GM21723 (cell line): ENCODE measurements around the gene COL20A1.

ENCODE experiments used
- ATAC-seq: cut with Tn5 transposase; IDR thresholded peaks from one replicate; pipeline ENCODE4 v1.9.1; 2021; ENCODE audit warnings: mild to moderate bottlenecking, moderate library complexity; ENCODE audit not compliant: unreplicated experiment

Gene COL20A1

DNA sequence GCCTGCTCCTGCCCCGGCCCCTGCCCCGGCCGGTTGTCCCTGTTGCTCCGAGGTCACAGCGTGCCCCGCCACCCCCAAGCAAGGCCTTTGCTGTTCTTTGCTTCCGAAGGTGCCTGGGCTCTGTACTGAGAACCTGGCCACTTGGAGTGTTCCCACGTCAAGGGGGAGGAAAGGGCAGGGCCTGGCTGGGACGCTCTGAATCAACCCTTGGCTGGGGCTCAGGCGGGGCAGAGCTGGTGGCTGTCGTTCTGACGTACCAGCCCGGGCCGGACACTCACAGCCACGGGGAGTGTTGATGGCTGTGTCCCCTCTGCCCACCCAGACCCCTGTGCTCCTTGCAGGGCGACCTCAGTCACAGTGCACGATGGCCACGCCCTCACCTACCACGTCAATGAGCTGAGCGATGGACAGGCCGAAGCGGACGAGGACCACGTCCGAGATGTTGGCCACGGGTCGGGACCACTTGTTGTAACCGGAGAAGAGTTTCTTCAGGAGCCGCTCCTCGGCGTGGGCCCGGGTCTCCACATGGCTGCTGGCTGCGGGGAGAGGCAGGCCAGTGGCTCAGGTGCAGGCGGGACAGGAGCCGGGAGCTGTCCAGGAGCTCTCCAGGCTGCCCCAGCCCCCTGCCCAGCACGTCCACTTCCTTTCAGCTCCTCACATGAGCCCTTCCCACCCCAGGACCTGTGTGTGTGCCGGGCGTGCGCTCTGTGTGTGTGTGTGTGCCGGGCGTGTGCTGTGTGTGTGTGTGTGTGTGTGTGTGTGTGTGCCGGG, 66.4 kb downstream of the COL20A1 start:
- no peak for ATAC-seq

DNA sequence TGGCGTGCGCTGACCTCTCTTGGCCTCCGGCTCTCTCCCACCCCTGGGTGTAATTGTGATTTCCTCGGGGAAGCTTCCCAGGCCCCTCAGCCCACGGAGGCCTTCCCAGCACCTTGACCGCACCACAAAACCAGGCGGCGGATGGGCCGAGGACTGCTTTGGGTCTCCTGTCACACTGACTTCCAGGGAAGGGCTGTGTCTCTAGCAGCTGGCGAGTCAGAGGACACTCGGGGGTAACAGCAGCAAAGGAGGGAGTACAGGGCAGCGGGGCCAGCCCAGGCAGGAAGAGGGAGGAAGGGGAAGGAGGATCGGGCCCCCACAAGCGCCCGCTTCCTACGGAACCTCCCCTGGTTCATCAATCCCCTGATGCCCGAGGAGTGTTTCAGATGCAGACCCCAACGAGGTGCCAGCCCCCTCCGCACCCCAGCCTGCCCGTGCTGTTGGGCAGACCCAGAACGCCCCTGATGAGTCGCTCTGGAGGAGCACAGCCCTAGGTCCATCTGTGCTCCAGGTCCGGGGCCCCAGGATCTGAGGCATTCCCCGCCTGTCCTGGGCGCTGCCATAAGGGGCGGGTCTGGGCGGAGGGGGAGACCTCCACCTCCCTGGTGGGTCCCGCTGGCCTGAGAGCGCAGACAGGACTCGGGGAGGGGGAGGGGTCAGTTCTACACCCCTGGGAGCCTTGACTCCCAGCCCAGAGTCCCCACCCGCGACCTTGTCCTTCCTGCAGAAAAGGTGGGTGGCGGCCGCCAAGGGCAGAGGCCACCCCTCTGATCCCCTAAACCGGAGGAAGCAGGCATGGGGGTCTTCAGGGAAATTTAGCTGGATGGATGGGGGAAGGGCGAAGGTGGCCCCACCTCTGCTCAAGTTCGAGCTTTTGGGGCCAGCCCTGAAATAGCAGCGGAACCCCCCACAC, 67.2 kb downstream of the COL20A1 start:
- no peak for ATAC-seq

DNA sequence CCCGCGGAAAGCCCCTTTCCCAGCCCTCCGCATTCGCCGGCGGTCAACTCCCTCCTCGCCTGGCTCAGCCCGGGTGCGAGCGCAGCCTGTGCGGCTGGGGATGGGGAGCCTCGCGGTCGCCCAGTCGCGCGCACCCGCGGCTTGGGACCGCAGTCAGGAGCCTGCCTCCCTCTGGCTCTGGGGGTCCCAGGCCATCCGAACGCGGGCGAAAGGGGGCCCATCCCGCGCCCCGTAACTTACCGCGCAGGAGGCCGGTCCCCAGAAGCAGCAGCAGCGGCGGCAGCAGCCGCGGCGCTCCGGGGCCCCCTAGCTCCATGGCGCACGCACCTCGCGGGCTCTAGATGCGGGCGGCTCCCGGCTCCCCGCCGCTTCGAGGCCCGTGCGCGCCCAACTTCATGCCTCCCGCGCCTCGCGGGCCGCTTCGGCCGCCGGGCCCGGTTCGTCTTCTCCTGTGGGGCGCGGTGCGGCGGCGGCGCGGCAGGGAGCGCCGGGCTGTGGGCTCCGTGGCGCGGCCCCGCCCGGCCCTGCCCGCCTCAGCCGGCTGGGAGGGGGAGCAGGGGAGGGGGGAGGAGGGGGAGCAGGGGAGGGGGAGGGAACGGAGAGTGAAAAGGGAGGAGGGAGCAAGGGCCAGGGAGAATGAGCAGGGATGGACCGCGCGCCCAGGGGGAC, 68.0 kb downstream of the COL20A1 start, which contains the start of gene CHRNA4:
TSS of gene CHRNA4 (minus strand) at position 500 of the 669 bp plus-strand sequence. CDS start at position 316, 184 bp downstream.
- no peak for ATAC-seq

DNA sequence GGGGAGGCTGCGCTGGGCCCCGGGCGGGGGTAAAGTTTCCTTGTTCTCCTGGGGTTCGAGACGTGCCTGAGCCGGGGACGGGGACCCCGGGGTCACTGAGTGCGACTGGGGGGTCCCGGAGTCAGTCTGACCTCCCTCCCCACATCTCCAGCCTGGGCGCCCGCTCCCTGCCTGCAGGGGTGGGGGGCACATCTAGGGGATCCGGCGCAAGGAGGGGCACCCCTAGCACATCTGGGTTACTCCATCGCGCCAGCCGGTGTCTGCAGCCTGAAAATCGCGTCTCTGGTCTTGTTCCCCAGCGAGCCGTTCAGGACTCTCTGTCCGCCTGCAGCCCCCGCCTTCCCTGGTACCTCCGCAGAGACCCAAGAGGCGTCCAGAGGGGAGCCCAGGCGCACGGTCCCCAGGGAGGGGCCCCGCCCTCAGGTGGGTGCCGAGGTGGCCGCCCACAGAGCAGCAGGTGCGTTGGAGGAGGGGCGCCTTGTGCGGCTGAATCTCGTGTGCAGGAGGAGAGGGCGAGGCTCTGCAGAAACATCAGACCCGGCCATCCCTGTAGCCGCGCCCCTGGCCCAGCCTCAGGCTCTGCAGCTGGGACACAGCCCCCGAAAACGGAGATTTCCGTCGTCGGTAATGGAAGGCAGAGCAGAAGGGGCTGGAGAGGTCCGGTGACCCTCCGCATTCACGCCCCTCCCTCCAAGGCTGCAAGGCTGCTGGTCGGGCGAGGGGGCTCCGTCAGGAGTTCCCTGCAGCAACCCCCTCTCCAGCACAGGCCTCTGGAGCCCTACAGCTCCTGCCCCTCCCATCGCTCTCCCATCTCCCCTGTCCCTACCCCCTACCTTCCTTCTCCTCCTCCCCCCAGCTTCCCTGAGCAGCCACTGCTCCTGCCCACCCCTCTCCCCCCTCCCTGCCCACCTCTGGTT, 68.8 kb downstream of the COL20A1 start:
- no peak for ATAC-seq

DNA sequence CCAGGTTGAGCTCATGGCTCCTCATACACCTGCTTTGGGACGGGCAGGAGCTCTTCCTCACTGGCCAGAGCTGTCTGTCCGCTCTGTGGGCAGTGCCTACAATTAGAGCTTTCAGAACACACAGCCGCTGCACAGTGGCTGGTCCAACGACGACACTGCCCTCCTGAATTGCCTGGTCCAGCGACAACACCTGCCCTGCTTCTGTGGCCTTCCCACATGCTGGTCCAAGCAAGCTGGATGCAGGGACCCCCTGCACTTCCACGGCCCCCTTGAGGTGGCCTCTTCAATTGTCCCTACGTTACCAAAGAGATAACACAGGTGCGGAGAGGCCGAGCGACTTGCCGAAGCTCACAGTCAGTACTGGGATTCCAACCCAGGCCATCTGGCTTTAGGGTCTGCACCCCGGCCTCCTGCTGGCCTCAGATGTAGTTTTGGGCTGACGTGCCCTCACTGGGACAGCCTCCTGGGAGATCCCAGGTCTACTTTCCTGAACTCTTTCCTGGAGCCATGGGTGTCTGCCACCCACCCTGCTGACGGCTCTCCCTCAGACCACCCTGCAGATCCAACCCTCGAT, 69.5 kb downstream of the COL20A1 start:
- no peak for ATAC-seq

DNA sequence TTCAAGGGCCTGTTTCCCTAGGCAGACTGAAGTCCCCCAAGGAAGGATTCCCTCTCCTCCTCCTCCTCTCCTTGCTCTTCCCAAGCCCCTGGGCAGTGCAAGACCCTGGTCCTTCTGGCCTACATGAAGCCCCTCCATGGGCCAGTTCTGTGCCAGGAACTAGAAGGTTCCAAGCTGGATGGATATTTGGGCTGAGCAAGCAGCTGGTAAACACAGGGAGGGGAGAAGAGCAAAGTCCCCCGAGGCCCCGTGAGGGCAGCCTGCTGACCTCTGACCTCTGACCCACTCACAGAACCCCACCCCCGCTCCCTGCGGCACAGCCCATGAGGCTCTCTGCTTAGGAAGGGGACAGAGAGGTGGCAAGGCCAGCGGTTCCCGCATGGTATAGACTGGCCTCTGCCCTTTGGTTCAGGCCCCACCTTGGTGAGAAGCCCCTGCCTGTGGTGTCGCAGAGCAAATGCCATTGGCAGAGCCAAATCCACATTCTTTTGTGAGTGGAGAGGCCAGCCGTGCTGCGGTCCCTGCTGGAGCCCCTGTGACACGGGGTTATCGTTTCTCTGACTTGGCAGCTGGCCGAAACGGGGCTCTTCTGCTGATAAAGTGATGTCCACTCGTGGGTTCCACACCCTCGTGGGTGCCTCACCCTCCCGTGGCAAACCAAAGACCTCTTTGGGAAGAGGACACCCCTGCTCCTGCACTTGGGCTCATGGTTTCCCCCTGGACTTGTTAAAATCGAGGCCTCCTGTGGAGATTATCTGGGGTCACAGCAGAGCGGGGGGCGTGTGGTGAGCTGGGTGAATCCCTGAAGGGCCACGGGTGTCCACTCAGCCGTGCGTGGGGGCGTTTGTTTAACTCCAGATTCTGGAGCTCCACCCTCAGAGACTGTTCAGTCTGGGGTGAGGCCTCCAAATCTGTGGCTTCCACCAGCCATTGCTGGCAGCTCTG, 70.3 kb downstream of the COL20A1 start:
- ATAC-seq = no peak

GRCh38 chr20:63363981-63364561, 71.1 kb downstream of the COL20A1 start:
- ATAC-seq = no peak

DNA sequence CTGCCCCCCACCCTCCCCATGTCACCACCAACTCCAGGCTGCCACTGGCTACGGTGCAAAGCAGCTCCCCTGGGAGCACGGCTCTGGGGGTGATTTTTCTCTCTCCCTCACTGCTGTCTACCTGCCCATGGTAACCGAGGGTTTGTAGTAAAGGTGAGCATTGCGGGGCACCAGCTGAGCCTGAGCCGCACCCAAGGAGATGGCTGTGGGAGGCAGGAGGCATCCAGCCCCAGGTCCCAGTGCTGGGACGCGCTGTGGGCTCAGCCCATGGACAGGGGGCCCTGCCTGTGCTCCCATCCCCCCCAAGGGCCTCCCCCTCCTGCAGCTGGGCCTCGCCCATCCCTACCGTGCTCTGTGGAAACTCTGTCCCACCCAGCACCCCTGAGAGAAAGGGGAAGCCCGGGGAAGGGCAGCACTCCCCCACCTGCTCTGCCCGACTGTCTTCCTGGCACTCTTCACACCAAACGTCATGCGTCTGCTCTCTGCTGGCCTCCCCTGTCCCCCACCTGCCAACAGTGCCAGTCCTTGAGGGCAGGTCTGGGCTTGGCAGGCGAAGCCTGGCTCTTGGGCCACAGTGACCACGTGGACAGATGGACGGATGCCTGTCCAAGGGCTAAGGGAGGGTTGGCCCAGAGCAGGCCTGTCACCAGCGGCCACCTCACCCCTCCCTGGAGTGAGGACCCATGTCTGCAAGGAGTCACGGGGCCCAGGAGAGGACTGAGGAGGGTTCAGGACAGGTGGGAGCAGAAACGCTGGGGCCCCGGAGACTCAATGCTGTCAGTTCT, 72.0 kb downstream of the COL20A1 start:
- ATAC-seq = no peak

GRCh38 chr20:63365601-63366389, 72.8 kb downstream of the COL20A1 start:
- no peak for ATAC-seq

- no peak for ATAC-seq
Observed at GRCh38 chr20:63366390-63367365, 73.7 kb downstream of the COL20A1 start.

DNA sequence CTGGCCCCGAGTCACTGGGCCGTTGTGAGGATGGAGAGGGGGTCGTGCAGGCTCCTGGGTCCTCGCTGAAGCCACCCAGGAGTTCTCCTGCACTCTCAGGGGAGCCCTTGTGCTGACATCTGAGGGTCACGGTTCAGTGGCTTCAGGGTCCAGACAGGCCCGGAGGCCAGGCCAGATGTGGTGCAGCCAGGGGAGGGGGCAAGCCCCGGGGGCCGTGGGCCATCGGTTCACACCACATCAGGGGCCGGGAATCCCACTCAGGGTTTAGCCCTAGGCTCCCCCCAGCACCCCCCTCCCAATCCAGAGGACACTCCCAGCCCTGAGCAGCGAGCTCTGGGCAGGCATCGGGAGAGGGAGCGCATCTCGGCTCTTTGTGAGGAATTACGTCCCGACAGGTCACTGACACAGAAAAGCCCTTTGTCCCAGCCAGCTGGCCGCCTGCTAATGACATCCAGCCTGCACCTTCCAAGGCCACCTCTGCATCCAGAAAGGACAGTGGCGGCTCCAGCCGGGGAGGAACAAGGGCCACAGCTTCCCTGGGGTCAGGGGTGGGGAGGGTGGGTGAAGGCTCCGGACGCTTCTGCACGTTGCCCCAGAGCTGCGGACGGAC, 74.6 kb downstream of the COL20A1 start:
- ATAC-seq = no peak

- ATAC-seq = no peak
Observed at GRCh38 chr20:63368151-63368550, 75.2 kb downstream of the COL20A1 start.

GRCh38 chr20:63369024-63369530, 76.1 kb downstream of the COL20A1 start:
- ATAC-seq = no peak

DNA sequence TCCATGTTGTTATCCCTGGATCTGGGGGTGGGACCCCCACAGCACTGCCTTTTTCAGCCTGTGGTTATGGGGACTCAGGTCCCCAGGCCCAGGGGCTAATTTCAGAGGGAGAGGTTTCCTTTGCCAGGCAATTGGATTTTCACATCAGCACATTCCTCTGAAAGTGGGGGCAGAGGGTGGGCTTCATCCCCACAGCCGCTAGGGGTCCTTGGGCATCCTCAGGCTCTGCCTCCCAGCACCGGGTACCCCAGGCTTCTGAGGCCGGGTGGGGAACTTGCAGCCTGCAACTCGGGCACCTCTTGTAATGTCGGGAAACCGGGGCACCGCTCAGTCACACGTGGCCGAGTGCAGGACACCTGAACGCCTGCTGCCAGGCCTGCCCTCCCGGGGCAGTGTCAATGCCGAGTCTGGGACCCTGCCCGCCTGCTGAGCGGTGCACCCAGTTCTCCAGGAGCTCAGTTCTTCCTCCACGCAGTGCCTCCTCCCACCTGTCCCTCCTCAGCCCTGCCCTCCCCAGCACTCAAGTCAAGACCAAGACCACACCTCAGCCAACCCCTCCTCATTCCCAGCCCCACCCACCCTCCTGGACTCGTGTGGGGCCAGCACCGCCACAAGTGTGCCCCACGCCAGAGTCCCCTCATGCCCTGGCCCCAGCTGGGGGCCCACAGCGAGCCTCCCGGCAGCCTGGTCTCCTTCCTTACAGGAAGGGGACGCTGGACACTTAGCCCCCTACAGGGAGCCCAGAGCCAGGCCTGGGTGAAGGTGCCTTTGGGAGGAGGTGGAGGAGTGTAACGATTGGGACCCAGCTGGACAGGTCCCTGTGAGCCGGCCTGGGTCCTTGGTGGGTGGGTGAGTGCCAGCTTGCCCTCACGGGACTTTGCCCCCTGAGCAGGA, 77.0 kb downstream of the COL20A1 start:
- ATAC-seq = no peak
